ENCODE measurements around the gene GPR152.
"Not testable (repeated sequence)": the region's sequence is repeated elsewhere in the genome, so short reads cannot be mapped to it uniquely, and the experiment has no call there.

- TF ChIP-seq, protein P1, sequence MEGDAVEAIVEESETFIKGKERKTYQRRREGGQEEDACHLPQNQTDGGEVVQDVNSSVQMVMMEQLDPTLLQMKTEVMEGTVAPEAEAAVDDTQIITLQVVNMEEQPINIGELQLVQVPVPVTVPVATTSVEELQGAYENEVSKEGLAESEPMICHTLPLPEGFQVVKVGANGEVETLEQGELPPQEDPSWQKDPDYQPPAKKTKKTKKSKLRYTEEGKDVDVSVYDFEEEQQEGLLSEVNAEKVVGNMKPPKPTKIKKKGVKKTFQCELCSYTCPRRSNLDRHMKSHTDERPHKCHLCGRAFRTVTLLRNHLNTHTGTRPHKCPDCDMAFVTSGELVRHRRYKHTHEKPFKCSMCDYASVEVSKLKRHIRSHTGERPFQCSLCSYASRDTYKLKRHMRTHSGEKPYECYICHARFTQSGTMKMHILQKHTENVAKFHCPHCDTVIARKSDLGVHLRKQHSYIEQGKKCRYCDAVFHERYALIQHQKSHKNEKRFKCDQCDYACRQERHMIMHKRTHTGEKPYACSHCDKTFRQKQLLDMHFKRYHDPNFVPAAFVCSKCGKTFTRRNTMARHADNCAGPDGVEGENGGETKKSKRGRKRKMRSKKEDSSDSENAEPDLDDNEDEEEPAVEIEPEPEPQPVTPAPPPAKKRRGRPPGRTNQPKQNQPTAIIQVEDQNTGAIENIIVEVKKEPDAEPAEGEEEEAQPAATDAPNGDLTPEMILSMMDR (IDR thresholded peaks at IDR 0.05), result not testable (repeated sequence)
- not testable (repeated sequence) for TF ChIP-seq ZFX (IDR thresholded peaks at IDR 0.05; ENCODE audit: borderline replicate concordance)
Measured at GRCh38 chr11:67403085-67403484, 49.4 kb downstream of the GPR152 start.
